Keratinocyte (primary cell): Measurements from ENCODE around the gene SCN1B. TPM values are rescaled to one million over a fixed set of nuclear protein-coding genes. Genes with fewer than 3 reads are reported as not detected.

Source experiments
- DNase-seq: peaks from one replicate; pipeline ENCODE4 v3.0.0-alpha.2; 2011; ENCODE audit warnings: low read depth, missing footprints, low spot score
- FAIRE-seq: peaks from 2 replicates; lab custom pipeline; 2011; peaks lifted over from hg19 to GRCh38; lab: Jason Lieb, UNC
- H2AFZ ChIP-seq: 2 replicates; pipeline ENCODE4 v1.6.0; 2012; ENCODE audit warnings: low read length, control low read depth, inconsistent platforms; ENCODE audit not compliant: control insufficient read depth
- H3K27ac ChIP-seq: 2 replicates; pipeline ENCODE4 v1.5.1; 2011; ENCODE audit warnings: low read length; ENCODE audit not compliant: control insufficient read depth, insufficient read depth
- H3K27me3 ChIP-seq: 3 replicates; pipeline ENCODE4 v1.6.0; 2011; ENCODE audit warnings: low read length; ENCODE audit not compliant: control insufficient read depth, insufficient read depth; ENCODE audit errors: extremely low read depth
- H3K36me3 ChIP-seq, 2 experiments: 2 replicates in 1 of 2; 3 replicates in 1 of 2; pipeline ENCODE4 v1.5.1; 2011; ENCODE audit warnings: low read length in 2 of 2, mild to moderate bottlenecking in 1 of 2; ENCODE audit not compliant: control insufficient read depth in 2 of 2, insufficient read depth in 2 of 2; ENCODE audit errors: extremely low read depth in 1 of 2
- H3K4me1 ChIP-seq: 3 replicates; pipeline ENCODE4 v1.5.1; 2011; ENCODE audit warnings: low read length; ENCODE audit not compliant: control insufficient read depth, insufficient read depth; ENCODE audit errors: extremely low read depth
- H3K4me2 ChIP-seq: 3 replicates; pipeline ENCODE4 v1.6.0; 2011; ENCODE audit warnings: low read depth, low read length; ENCODE audit not compliant: control insufficient read depth, insufficient read depth; ENCODE audit errors: extremely low read depth
- H3K4me3 ChIP-seq, 3 experiments: fragments of 200-600 bp in 1 of 3; sonication (generic) in 1 of 3; 2 replicates in 2 of 3; 3 replicates in 1 of 3; pipeline ENCODE4 v1.5.1; 2011 to 2016; ENCODE audit warnings: low read length in 3 of 3, mild to moderate bottlenecking in 3 of 3, control low read depth in 2 of 3, inconsistent platforms in 1 of 3, low read depth in 1 of 3, mixed read lengths in 1 of 3, mixed run types in 1 of 3, moderate library complexity in 1 of 3; ENCODE audit not compliant: control insufficient read depth in 2 of 3, insufficient read depth in 2 of 3; ENCODE audit errors: extremely low read depth in 1 of 3
- H3K79me2 ChIP-seq: 2 replicates; pipeline ENCODE4 v1.6.0; 2012; ENCODE audit warnings: low read length; ENCODE audit not compliant: control insufficient read depth, insufficient read depth
- H3K9ac ChIP-seq: 3 replicates; pipeline ENCODE4 v1.6.0; 2011; ENCODE audit warnings: low read length; ENCODE audit not compliant: control insufficient read depth, insufficient read depth; ENCODE audit errors: extremely low read depth
- H3K9me1 ChIP-seq: 3 replicates; pipeline ENCODE4 v1.6.0; 2011; ENCODE audit warnings: low read length; ENCODE audit not compliant: control insufficient read depth, insufficient read depth; ENCODE audit errors: extremely low read depth
- H3K9me3 ChIP-seq: 2 replicates; pipeline ENCODE4 v1.5.1; 2012; ENCODE audit warnings: low read depth, low read length; ENCODE audit not compliant: control insufficient read depth
- H4K20me1 ChIP-seq: 3 replicates; pipeline ENCODE4 v1.6.0; 2011; ENCODE audit warnings: low read length; ENCODE audit not compliant: control insufficient read depth, insufficient read depth; ENCODE audit errors: extremely low read depth
- CTCF ChIP-seq, 3 experiments: IDR thresholded peaks in 1 of 3; conservative IDR thresholded peaks in 1 of 3; optimal IDR thresholded peaks in 1 of 3; 2 replicates in 2 of 3; 3 replicates in 1 of 3; pipeline versions ENCODE3 to v1.5.1; 2011; ENCODE audit warnings: low read length in 3 of 3, mild to moderate bottlenecking in 3 of 3, moderate library complexity in 2 of 3, control low read depth in 1 of 3, inconsistent platforms in 1 of 3; ENCODE audit not compliant: insufficient read depth in 2 of 3; ENCODE audit errors: extremely low read depth in 1 of 3
- EZH2 ChIP-seq: IDR thresholded peaks from one replicate; pipeline ENCODE4 v1.6.1; 2012; ENCODE audit warnings: inconsistent platforms, mild to moderate bottlenecking, low read length, moderate library complexity
- dilution Hi-C: fragments of 300-500 bp; cut with MboI; formaldehyde crosslinking; loops from one replicate; pipeline ENCODE4 v1.7.0; 2020; ENCODE audit warnings: low sequenced_read_pairs; ENCODE audit not compliant: extremely low pct_ligation_motif_present
- polyA plus RNA-seq, 5 experiments: library from polyadenylated mRNA; depleted of rRNA in 3 of 5; stranded (reverse) in 3 of 5; stranded (forward) in 1 of 5; unstranded in 1 of 5; fragments of >200 nt; gene quantifications; 1 replicate in 1 of 5; 2 replicates in 3 of 5; 3 replicates in 1 of 5; pipeline versions ENCODE4 v1.2.1 to v1.2.3, GENCODE V29; 2011 to 2012; ENCODE audit warnings: missing spikeins in 2 of 5, low read depth in 1 of 5, low replicate concordance in 1 of 5

SCN1B gene
- polyA plus RNA-seq, 1 donor (not counting 4 experiments of a cell fraction or from before 2014, with no cell fraction given), result 0.30 TPM

GRCh38 chr19:35063940-35064818, 33.9 kb downstream of the SCN1B start:
- Histone ChIP-seq H3K27me3 (no peaks in the 10 kb centered on the region), H3K9ac (no peak overlapping the region), H3K4me1 (peaks cover 5% of the 10 kb centered on the region), H3K9me3 (no peaks in the 10 kb centered on the region), H3K27ac (no peak overlapping the region), H3K4me3 (no peak overlapping the region), H3K79me2 (no peaks in the 10 kb centered on the region), H3K36me3 (no peaks in the 10 kb centered on the region), H3K4me2 (no peak overlapping the region), H4K20me1 (no peaks in the 10 kb centered on the region), H2AFZ (no peak overlapping the region), H3K9me1 (no peaks in the 10 kb centered on the region)
- dilution Hi-C loops, result no loop called here
- FAIRE-seq, result peak; percentile 17
- TF ChIP-seq CTCF (optimal IDR thresholded peaks at IDR 0.05 in 1 of 3, IDR thresholded peaks at IDR 0.05 in 1 of 3, conservative IDR thresholded peaks at IDR 0.05 in 1 of 3; ENCODE audit: extremely low read depth in 1 of 3, insufficient read depth in 2 of 3, low read length in 3 of 3) (no peak), EZH2 (no peak)
- DNase-seq, result no peak

- no peak for DNase-seq
- no peak overlapping the region for H3K27ac ChIP-seq
- no peak overlapping the region for H2AFZ ChIP-seq
- no peaks in the 10 kb centered on the region for H3K36me3 ChIP-seq
- H3K27me3 ChIP-seq, result no peaks in the 10 kb centered on the region
- peaks cover 5% of the 10 kb centered on the region for H3K4me1 ChIP-seq
- no peak for FAIRE-seq
- no peaks in the 10 kb centered on the region for H3K9me1 ChIP-seq
- H4K20me1 ChIP-seq, result no peaks in the 10 kb centered on the region
- dilution Hi-C loops, result no loop called here
- no peaks in the 10 kb centered on the region for H3K79me2 ChIP-seq
- no peak overlapping the region for H3K9ac ChIP-seq
- no peak overlapping the region for H3K4me2 ChIP-seq
- TF ChIP-seq CTCF (optimal IDR thresholded peaks at IDR 0.05 in 1 of 3, IDR thresholded peaks at IDR 0.05 in 1 of 3, conservative IDR thresholded peaks at IDR 0.05 in 1 of 3; ENCODE audit: extremely low read depth in 1 of 3, insufficient read depth in 2 of 3, low read length in 3 of 3) (no peak), EZH2 (no peak)
- H3K9me3 ChIP-seq, result peaks cover 2% of the 10 kb centered on the region
- H3K4me3 ChIP-seq, result no peak overlapping the region
These were observed 35.3 kb downstream of the SCN1B start for GRCh38 chr19:35065574-35065973.
